GM21825 (cell line): ENCODE results near the gene LTB4R.

Experiments used
- ATAC-seq: cut with Tn5 transposase; IDR thresholded peaks from one replicate; pipeline ENCODE4 v1.9.1; 2021; ENCODE audit warnings: mild to moderate bottlenecking, moderate library complexity; ENCODE audit not compliant: unreplicated experiment

LTB4R gene

DNA sequence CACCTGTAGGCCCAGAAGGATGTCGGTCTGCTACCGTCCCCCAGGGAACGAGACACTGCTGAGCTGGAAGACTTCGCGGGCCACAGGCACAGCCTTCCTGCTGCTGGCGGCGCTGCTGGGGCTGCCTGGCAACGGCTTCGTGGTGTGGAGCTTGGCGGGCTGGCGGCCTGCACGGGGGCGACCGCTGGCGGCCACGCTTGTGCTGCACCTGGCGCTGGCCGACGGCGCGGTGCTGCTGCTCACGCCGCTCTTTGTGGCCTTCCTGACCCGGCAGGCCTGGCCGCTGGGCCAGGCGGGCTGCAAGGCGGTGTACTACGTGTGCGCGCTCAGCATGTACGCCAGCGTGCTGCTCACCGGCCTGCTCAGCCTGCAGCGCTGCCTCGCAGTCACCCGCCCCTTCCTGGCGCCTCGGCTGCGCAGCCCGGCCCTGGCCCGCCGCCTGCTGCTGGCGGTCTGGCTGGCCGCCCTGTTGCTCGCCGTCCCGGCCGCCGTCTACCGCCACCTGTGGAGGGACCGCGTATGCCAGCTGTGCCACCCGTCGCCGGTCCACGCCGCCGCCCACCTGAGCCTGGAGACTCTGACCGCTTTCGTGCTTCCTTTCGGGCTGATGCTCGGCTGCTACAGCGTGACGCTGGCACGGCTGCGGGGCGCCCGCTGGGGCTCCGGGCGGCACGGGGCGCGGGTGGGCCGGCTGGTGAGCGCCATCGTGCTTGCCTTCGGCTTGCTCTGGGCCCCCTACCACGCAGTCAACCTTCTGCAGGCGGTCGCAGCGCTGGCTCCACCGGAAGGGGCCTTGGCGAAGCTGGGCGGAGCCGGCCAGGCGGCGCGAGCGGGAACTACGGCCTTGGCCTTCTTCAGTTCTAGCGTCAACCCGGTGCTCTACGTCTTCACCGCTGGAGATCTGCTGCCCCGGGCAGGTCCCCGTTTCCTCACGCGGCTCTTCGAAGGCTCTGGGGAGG is at the start of gene LTB4R:
Gene LTB4R, plus strand, starts transcription at position 857 of the 959 bp plus-strand sequence. CDS start 4,150 bp downstream, outside the sequence.
- ATAC-seq: peak; percentile 66

DNA sequence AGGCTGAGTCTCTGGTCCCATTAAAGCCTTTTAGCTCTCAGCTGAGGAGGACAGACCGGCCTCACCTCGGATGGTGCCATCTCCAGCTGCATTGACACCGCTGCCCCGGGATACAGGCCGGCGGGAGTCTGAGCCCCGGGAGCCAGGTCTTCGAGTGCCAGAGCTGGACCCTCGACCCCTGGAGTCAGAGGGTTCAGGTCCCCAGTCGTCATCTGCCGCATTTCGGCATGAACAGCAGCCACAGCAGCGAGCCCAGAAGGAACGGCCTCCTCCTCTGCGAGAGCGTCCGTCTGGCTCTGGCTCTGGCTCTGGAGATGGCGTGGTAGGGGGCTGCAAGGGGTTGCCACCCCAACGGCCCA is 49.4 kb upstream of the LTB4R start:
- ATAC-seq: no peak

GRCh38 chr14:24262821-24263733 is 48.2 kb upstream of the LTB4R start, which contains the start of gene TGM1:
TSS of gene TGM1 (minus strand) at chr14:24263177. CDS start at chr14:24262352, 825 bp downstream.
- no peak for ATAC-seq

DNA sequence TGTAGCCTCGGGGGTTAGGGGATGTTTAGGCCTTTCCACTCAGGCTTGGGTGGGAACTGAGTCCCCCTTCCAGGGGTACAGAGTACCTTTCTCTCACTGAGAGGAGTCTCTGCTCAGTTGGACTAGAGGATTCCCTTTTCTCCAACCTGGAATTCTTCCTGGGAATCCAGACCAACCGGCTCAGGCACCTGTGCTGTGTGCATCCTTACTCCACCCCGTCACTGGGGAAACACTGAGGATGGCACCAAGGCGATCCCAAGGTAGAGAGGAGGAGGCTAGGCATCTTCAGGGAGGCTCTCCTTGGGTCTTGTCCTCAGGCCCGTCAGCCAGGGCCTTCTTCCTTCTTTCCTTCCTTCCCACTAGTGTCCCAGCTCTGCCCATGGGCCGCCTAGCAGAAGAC is 47.5 kb upstream of the LTB4R start:
- no peak for ATAC-seq

DNA sequence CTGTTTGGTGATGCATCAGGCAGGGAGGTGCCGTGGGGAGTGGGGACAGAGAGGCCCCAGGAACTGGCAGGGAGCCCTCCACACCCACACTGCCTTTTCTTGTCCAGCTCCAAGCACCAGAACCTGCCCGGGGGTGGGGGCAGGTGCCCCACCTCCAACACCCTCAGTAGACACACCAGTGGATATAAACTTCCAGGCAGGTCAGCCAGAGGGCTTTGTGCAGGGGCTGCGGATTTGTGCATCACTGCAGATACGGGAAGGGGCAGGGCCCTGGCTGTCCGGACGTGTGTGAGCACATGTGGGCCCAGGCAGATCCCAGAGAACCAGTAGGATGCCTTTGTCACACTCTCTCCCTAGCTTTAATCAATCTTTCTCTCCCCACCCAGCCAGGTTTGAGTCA is 47.0 kb upstream of the LTB4R start:
- ATAC-seq: no peak

GRCh38 chr14:24266344-24267244 is 44.7 kb upstream of the LTB4R start:
- ATAC-seq: no peak

DNA sequence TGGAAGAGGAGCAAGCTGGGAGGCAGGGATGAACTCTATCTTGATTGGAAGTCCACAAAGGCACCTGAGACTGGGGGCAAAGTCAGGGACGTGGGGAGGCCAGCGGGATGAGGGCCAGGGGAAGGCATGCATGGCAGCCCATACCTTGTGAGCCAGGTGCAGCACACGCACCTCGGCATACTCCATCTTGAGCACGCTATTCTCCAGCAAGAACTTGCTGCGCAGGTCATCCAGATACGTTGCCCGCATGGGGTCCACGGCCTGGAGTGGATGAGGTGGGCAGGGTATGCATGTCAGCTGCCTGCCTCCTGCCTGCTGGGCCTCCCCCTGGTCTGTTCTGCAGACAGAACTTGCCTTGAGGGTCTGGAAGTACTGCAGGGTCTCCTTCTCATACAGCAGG is 43.8 kb upstream of the LTB4R start:
- ATAC-seq: no peak

DNA sequence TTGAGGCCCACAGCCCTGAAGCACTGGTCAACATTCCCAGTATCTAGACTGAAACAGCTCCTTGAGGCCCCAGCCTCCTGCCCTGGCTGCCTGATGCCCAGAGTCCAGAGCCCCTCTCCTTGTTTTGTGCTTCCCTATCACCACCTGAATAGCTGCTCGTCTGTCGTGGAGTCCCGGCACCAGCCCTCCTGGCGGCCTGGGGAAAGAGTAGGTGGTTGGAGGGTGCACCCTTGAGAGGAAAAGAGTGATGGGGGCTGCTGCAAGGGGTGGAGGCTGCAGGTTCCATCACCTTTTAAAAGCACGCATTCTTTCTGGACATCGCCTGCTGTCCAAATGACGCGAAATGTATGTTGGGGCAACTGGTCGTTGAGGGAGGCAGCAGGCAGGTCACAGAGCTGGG is 43.1 kb upstream of the LTB4R start:
- no peak for ATAC-seq

- no peak for ATAC-seq
These were observed 41.9 kb upstream of the LTB4R start for GRCh38 chr14:24269368-24269767.

- ATAC-seq: no peak
These were observed 41.3 kb upstream of the LTB4R start for GRCh38 chr14:24269910-24270536.

GRCh38 chr14:24270537-24271133 is 40.7 kb upstream of the LTB4R start:
- ATAC-seq: no peak

- ATAC-seq: peak; percentile 81
These were observed 40.0 kb upstream of the LTB4R start, which contains the start of gene RABGGTA for GRCh38 chr14:24271134-24271833. TSS of gene RABGGTA (minus strand) at chr14:24271597. CDS start at chr14:24271115, 482 bp downstream.

- no peak for ATAC-seq
These were observed 39.5 kb upstream of the LTB4R start for GRCh38 chr14:24271834-24272263.

DNA sequence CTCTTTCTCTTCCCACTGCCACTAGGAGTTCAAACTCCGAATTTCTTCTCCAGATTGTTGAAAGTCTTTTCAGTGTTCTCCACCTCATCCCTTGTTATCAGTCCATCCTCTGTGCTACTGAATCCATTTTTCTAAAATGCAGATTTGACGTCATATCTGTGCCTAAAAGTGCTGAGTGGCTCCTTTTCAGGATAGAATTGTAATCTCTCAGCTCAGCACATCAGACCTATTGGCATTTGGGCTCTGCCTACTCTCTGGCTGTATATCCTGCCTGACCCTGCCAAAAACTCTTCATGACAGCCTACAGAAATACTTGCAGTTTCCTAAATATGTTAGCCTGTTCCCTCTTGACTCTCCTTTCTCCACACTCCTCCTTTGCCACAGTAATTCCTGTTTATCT is 38.8 kb upstream of the LTB4R start:
- ATAC-seq: no peak

- no peak for ATAC-seq
These were observed 37.8 kb upstream of the LTB4R start for GRCh38 chr14:24273422-24273998.

GRCh38 chr14:24274101-24274543 is 37.2 kb upstream of the LTB4R start:
- ATAC-seq: peak; percentile 40

DNA sequence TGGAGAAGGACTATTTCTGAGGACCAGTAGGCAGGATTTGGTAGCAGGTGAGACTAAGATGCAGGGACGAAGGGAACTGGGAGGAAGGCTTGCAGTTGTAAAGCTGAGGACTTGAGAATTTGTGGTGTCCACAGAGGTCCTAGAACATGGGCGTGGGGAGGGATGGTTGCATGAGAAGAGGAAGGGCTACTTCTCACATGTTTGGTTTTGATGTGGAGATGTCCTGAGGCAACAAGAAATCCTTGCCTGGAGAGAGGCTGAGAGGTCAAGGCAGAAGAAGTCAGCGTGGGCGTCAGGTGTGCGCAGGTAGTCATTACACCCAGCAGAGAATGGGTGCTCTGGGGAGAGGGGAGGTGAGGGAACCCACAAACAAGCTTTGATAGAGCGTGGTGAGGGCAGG is 34.2 kb upstream of the LTB4R start:
- ATAC-seq: no peak

DNA sequence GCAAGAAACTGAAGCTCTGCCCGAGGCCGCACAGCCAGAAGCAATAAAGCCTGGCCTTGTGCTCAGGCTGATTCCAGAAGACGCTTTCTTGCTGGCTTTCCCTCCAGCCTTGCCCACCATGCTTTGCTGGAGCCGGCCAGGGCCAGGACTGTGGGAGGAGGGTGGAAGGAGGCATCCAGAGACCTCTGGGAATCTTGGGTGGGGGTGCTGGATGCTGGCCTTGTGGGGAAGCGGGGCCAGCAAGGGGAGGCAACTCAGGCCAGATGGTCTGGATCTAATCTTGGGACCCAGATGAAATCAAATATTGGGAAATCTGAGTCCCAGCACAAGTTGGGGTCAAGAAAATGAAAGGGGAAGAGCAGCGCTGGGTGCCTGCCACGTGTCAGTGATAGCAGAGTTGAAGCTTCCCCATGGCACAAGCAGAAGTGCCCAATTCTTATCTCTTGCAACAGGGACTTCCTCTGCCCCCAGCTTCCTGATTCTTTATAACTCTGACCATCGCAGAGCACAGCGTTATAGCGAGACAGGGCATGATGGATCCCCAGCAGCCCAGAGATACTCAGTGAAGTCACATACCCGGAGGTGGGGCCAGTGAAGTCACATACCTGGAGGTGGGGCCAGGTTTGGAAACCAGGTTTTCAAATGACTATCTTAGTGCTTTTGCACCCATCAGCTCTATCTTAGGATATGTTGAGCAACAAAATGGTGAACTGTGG is 33.5 kb upstream of the LTB4R start:
- no peak for ATAC-seq
